SU-DHL-6 (cell line): ENCODE results near the gene PALLD.

ENCODE experiments used
- EZH2phosphoT487 ChIP-seq: fragments of 200-600 bp; sonication (generic), shearing (Covaris generic); conservative IDR thresholded peaks from 2 replicates; pipeline ENCODE4 v1.6.1; 2018; ENCODE audit warnings: mild to moderate bottlenecking, antibody characterized with exemption, low read length, moderate library complexity, mixed read lengths
- TF ChIP-seq, protein P1 (sequence below): fragments of 200-600 bp; sonication (generic); IDR thresholded peaks from one replicate; pipeline ENCODE4 v1.5.1; 2017; ENCODE audit warnings: antibody characterized with exemption, mild to moderate bottlenecking, low read length, moderate library complexity; ENCODE audit not compliant: insufficient read depth, poor library complexity, severe bottlenecking

DNA sequence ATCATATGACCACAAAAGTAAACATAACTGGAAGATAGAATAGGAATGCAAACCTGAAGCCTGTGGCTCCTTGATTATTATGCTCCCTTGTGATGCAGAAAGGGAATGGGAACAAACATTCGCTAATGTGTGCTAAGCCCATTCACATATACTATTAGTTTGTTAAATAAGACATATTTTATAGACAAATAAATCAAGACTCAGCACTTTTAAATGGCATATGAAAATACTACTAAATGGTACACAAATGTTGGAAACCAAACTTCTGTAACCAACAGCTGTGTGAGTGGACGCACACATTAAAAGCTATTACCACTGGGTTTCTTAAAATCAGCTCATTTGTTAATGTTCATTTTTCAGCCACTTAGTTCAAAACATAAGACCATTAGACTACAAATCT, 417.2 kb downstream of the PALLD start:
- TF ChIP-seq, protein P1, sequence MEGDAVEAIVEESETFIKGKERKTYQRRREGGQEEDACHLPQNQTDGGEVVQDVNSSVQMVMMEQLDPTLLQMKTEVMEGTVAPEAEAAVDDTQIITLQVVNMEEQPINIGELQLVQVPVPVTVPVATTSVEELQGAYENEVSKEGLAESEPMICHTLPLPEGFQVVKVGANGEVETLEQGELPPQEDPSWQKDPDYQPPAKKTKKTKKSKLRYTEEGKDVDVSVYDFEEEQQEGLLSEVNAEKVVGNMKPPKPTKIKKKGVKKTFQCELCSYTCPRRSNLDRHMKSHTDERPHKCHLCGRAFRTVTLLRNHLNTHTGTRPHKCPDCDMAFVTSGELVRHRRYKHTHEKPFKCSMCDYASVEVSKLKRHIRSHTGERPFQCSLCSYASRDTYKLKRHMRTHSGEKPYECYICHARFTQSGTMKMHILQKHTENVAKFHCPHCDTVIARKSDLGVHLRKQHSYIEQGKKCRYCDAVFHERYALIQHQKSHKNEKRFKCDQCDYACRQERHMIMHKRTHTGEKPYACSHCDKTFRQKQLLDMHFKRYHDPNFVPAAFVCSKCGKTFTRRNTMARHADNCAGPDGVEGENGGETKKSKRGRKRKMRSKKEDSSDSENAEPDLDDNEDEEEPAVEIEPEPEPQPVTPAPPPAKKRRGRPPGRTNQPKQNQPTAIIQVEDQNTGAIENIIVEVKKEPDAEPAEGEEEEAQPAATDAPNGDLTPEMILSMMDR, result no peak
- no peak for TF ChIP-seq EZH2phosphoT487
